ENCODE measurements around the gene POLG2.
"Not testable (repeated sequence)": the region's sequence is repeated elsewhere in the genome, so short reads cannot be mapped to it uniquely, and the experiment has no call there.

Gene POLG2

DNA sequence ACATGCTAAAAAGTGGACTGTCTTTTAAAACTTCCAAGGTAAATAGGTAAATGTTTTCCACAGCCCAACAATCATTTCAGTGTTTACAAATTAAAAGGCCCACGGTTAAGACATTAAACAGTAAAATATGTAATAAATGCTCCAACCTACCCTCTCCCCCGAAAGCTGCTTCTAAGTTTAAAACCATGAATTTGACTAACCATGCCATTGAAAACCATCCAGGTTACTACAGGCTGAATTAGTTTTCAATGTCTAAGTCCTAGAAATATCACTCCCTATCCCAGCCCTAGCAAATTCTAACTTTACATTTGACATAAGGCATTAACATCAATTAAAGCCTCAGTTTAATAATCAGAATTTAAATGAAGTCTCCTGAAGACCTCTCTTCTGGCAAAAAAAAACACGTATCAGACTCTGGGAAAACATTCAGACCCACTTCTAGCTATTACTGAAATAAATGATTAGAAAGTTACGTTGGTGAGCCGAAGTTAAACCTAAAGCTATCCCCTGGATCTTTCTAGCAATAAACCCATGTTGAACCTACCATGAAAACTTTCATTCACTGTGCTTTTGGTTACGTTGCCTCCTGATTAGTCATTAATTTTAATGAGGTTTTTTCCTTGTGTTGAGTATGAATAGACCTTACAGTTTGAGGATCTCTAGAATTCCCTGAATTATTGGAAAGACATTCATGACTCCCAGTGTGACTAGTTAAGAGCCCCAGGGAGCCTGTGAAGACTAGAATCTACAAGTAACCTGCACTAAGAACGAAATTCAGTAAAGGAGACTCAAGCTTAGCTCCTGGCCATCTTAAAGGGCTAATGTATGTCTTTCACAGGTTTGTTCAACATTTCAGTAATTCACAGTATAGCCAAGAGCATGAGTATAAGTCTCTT is 1.7 kb upstream of the POLG2 start:
- peaks cover 59 to 60% of the 10 kb centered on the region in 2 donors for H3K36me3 ChIP-seq (ENCODE audit: control insufficient read depth in 1 of 2, insufficient read depth in 2 of 2, low read length in 2 of 2)

GRCh38 chr17:64497565-64498035 is 746 bp upstream of the POLG2 start:
- peak overlapping the region; percentile 82 for H3K27ac ChIP-seq (ENCODE audit: low read length)
- H3K4me3 ChIP-seq (ENCODE audit: low read depth in 1 of 2, low read length in 2 of 2): peak overlapping the region; percentile 79 to 86
- no peaks in the 10 kb centered on the region for H3K27me3 ChIP-seq (ENCODE audit: low read depth, low read length)
- H3K4me1 ChIP-seq (ENCODE audit: control insufficient read depth in 1 of 2, insufficient read depth in 2 of 2, low read length in 2 of 2): peaks cover 7 to 70% of the 10 kb centered on the region in 2 donors
- H3K36me3 ChIP-seq (ENCODE audit: control insufficient read depth in 1 of 2, insufficient read depth in 2 of 2, low read length in 2 of 2): peaks cover 49 to 55% of the 10 kb centered on the region in 2 donors
- no peaks in the 10 kb centered on the region for H3K9me3 ChIP-seq (ENCODE audit: control insufficient read depth in 1 of 2, low read length in 2 of 2)

More for the DNA sequence above, 1.7 kb upstream of the POLG2 start:
- no peaks in the 10 kb centered on the region for H3K9me3 ChIP-seq (ENCODE audit: control insufficient read depth in 1 of 2, low read length in 2 of 2)
- H3K27me3 ChIP-seq (ENCODE audit: low read depth, low read length): no peaks in the 10 kb centered on the region
- H3K4me3 ChIP-seq (ENCODE audit: low read depth in 1 of 2, low read length in 2 of 2): no peak overlapping the region
- H3K4me1 ChIP-seq (ENCODE audit: control insufficient read depth in 1 of 2, insufficient read depth in 2 of 2, low read length in 2 of 2): peaks cover 14 to 80% of the 10 kb centered on the region in 2 donors
- H3K27ac ChIP-seq (ENCODE audit: low read length): peak overlapping the region; percentile 82

DNA sequence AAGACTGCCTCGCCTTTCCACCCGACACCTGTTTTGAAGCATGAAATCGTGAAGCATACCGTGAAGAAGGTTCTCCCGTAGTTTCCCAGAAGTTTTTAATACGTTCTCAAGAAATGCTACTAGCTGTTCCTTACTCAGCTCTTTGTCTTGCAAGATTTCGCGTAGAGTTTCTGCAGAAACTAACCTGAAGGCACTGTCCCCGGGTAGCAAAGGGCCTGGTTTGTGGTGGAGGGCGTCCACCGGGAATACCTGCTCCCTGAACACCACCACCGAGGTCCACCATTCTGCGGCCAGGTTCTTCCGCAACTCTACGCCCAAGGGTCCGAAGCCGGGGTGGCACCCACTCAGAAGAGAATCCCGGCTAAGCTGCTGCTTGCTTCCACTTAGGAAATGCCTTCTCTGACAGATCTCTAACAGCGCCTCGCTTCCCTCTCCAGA is 487 bp downstream of the POLG2 start:
- Histone ChIP-seq H3K27ac (ENCODE audit: low read length) (peak overlapping the region; percentile 82), H3K4me3 (ENCODE audit: low read depth in 1 of 2, low read length in 2 of 2) (peak overlapping the region; percentile 79 to 86), H3K36me3 (ENCODE audit: control insufficient read depth in 1 of 2, insufficient read depth in 2 of 2, low read length in 2 of 2) (peaks cover 37 to 47% of the 10 kb centered on the region in 2 donors), H3K4me1 (ENCODE audit: control insufficient read depth in 1 of 2, insufficient read depth in 2 of 2, low read length in 2 of 2) (peaks cover 0 to 58% of the 10 kb centered on the region in 2 donors), H3K27me3 (ENCODE audit: low read depth, low read length) (no peaks in the 10 kb centered on the region), H3K9me3 (ENCODE audit: control insufficient read depth in 1 of 2, low read length in 2 of 2) (no peaks in the 10 kb centered on the region)

DNA sequence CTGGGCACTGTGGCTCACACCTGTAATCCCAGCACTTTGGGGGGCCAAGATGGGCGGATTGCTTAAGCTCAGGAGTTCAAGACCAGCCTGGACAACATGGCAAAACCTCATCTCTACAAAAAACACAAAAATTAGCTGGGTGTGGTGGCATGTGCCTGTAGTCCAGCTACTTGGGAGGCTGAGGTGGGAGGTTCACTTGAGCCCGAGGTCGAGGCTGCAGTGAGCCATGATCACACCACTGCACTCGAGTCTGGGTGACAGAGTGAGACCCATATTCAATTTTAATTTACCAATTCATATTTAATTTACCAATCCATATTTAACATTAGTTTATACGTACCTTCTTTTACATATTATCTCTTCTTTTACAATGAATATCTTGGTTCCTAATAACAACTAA is 1.6 kb downstream of the POLG2 start:
- H3K27ac ChIP-seq (ENCODE audit: low read length); H3K9me3 ChIP-seq (ENCODE audit: control insufficient read depth in 1 of 2, low read length in 2 of 2); H3K27me3 ChIP-seq (ENCODE audit: low read depth, low read length): not testable (repeated sequence)
- H3K4me1 ChIP-seq (ENCODE audit: control insufficient read depth in 1 of 2, insufficient read depth in 2 of 2, low read length in 2 of 2): peaks cover 0 to 47% of the 10 kb centered on the region in 2 donors
- H3K36me3 ChIP-seq (ENCODE audit: control insufficient read depth in 1 of 2, insufficient read depth in 2 of 2, low read length in 2 of 2): peaks cover 30 to 40% of the 10 kb centered on the region in 2 donors
- H3K4me3 ChIP-seq (ENCODE audit: low read depth in 1 of 2, low read length in 2 of 2): peak overlapping the region in 1 of 2 donors; percentile 79

GRCh38 chr17:64494121-64494520 is 2.7 kb downstream of the POLG2 start:
- Histone ChIP-seq H3K4me1 (ENCODE audit: control insufficient read depth in 1 of 2, insufficient read depth in 2 of 2, low read length in 2 of 2) (peaks cover 0 to 39% of the 10 kb centered on the region in 2 donors), H3K27me3 (ENCODE audit: low read depth, low read length) (no peaks in the 10 kb centered on the region), H3K36me3 (ENCODE audit: control insufficient read depth in 1 of 2, insufficient read depth in 2 of 2, low read length in 2 of 2) (peaks cover 21 to 30% of the 10 kb centered on the region in 2 donors), H3K27ac (ENCODE audit: low read length) (no peak overlapping the region), H3K4me3 (ENCODE audit: low read depth in 1 of 2, low read length in 2 of 2) (no peak overlapping the region), H3K9me3 (ENCODE audit: control insufficient read depth in 1 of 2, low read length in 2 of 2) (no peaks in the 10 kb centered on the region)

GRCh38 chr17:64492481-64493109 is 4.3 kb downstream of the POLG2 start:
- Histone ChIP-seq H3K27me3 (ENCODE audit: low read depth, low read length) (no peaks in the 10 kb centered on the region), H3K4me3 (ENCODE audit: low read depth in 1 of 2, low read length in 2 of 2) (no peak overlapping the region), H3K9me3 (ENCODE audit: control insufficient read depth in 1 of 2, low read length in 2 of 2) (no peaks in the 10 kb centered on the region), H3K27ac (ENCODE audit: low read length) (no peak overlapping the region), H3K36me3 (ENCODE audit: control insufficient read depth in 1 of 2, insufficient read depth in 2 of 2, low read length in 2 of 2) (peaks cover 7 to 18% of the 10 kb centered on the region in 2 donors), H3K4me1 (ENCODE audit: control insufficient read depth in 1 of 2, insufficient read depth in 2 of 2, low read length in 2 of 2) (peaks cover 0 to 29% of the 10 kb centered on the region in 2 donors)

- Histone ChIP-seq H3K27me3 (ENCODE audit: low read depth, low read length) (no peaks in the 10 kb centered on the region), H3K27ac (ENCODE audit: low read length) (no peak overlapping the region), H3K36me3 (ENCODE audit: control insufficient read depth in 1 of 2, insufficient read depth in 2 of 2, low read length in 2 of 2) (peaks cover 7 to 17% of the 10 kb centered on the region in 2 donors), H3K4me3 (ENCODE audit: low read depth in 1 of 2, low read length in 2 of 2) (no peak overlapping the region), H3K9me3 (ENCODE audit: control insufficient read depth in 1 of 2, low read length in 2 of 2) (no peaks in the 10 kb centered on the region), H3K4me1 (ENCODE audit: control insufficient read depth in 1 of 2, insufficient read depth in 2 of 2, low read length in 2 of 2) (peaks cover 0 to 24% of the 10 kb centered on the region in 2 donors)
Observed at GRCh38 chr17:64491994-64492393, 4.9 kb downstream of the POLG2 start.

- H3K4me1 ChIP-seq (ENCODE audit: control insufficient read depth in 1 of 2, insufficient read depth in 2 of 2, low read length in 2 of 2): peaks cover 0 to 24% of the 10 kb centered on the region in 2 donors
- peaks cover 7 to 17% of the 10 kb centered on the region in 2 donors for H3K36me3 ChIP-seq (ENCODE audit: control insufficient read depth in 1 of 2, insufficient read depth in 2 of 2, low read length in 2 of 2)
- H3K4me3 ChIP-seq (ENCODE audit: low read depth in 1 of 2, low read length in 2 of 2): no peak overlapping the region
- no peaks in the 10 kb centered on the region for H3K27me3 ChIP-seq (ENCODE audit: low read depth, low read length)
- no peak overlapping the region for H3K27ac ChIP-seq (ENCODE audit: low read length)
- H3K9me3 ChIP-seq (ENCODE audit: control insufficient read depth in 1 of 2, low read length in 2 of 2): no peaks in the 10 kb centered on the region
Observed at GRCh38 chr17:64491034-64491860, 5.6 kb downstream of the POLG2 start.

DNA sequence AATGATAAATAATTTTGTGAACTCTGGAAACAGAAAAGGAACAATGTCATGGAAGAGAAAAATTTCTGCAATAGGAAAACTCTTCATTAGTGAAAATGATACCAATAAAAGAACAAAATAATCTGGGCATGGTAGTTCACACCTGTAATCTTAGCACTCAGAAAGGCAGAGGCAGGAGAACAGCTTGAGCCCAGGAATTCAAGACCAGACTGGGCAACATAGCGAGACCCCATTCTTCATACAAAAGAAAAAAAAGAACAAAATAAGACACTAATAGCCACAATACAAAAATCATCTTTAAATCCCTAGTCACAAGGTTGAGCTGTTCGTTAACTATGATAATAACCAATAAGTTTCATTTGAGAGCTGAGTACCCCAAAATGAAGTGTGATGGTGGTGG is 8.6 kb downstream of the POLG2 start:
- Histone ChIP-seq H3K27ac (ENCODE audit: low read length) (no peak overlapping the region), H3K36me3 (ENCODE audit: control insufficient read depth in 1 of 2, insufficient read depth in 2 of 2, low read length in 2 of 2) (peaks cover 24 to 35% of the 10 kb centered on the region in 2 donors), H3K9me3 (ENCODE audit: control insufficient read depth in 1 of 2, low read length in 2 of 2) (no peaks in the 10 kb centered on the region), H3K27me3 (ENCODE audit: low read depth, low read length) (no peaks in the 10 kb centered on the region), H3K4me1 (ENCODE audit: control insufficient read depth in 1 of 2, insufficient read depth in 2 of 2, low read length in 2 of 2) (no peaks in the 10 kb centered on the region), H3K4me3 (ENCODE audit: low read depth in 1 of 2, low read length in 2 of 2) (no peak overlapping the region)

DNA sequence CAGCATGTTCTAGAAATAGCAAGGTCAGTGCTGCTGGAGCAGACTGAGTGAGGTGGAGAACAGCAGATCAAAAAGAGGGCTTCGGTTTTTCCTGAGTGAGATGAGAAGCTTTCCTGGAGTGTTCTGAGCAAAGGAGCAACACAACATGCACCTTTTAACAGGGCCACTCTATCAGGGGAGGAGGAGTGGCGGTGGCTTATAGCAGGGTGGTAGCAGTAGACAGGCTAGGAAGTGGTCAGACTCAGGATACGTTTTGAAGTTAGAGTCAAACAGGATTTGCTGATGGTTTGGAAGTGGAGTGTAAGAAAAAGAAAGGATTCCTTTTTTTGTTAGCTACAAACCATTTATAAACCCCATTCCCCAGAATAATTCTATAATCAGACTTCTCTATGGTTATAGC is 12.5 kb downstream of the POLG2 start:
- Histone ChIP-seq H3K36me3 (ENCODE audit: control insufficient read depth in 1 of 2, insufficient read depth in 2 of 2, low read length in 2 of 2) (peaks cover 30 to 38% of the 10 kb centered on the region in 2 donors), H3K4me1 (ENCODE audit: control insufficient read depth in 1 of 2, insufficient read depth in 2 of 2, low read length in 2 of 2) (no peaks in the 10 kb centered on the region), H3K27ac (ENCODE audit: low read length) (no peak overlapping the region), H3K27me3 (ENCODE audit: low read depth, low read length) (no peaks in the 10 kb centered on the region), H3K9me3 (ENCODE audit: control insufficient read depth in 1 of 2, low read length in 2 of 2) (no peaks in the 10 kb centered on the region), H3K4me3 (ENCODE audit: low read depth in 1 of 2, low read length in 2 of 2) (no peak overlapping the region)

DNA sequence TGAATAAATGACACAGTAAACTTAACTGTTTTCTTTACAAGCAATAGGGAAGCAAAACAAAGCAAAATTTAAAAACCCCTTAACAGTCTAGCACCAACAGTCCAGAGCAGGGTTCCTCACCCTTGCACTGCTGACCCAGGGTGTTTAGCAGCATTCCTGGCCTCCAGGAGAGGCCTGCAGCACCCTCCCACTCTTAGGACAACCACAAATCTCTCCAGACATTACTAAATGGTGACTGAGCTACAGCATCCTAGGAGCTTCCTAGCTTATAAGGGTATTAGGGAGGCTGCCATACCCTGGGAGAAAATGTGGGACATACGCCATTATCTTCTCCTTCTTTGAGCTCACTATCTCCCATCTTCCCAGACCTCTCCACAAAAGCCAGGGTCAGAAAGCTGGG is 15.9 kb downstream of the POLG2 start:
- no peaks in the 10 kb centered on the region for H3K4me1 ChIP-seq (ENCODE audit: control insufficient read depth in 1 of 2, insufficient read depth in 2 of 2, low read length in 2 of 2)
- no peaks in the 10 kb centered on the region for H3K9me3 ChIP-seq (ENCODE audit: control insufficient read depth in 1 of 2, low read length in 2 of 2)
- no peaks in the 10 kb centered on the region for H3K27me3 ChIP-seq (ENCODE audit: low read depth, low read length)
- H3K4me3 ChIP-seq (ENCODE audit: low read depth in 1 of 2, low read length in 2 of 2): no peak overlapping the region
- H3K27ac ChIP-seq (ENCODE audit: low read length): no peak overlapping the region
- H3K36me3 ChIP-seq (ENCODE audit: control insufficient read depth in 1 of 2, insufficient read depth in 2 of 2, low read length in 2 of 2): peaks cover 30 to 33% of the 10 kb centered on the region in 2 donors

All from muscle layer of duodenum (tissue), 2 donors.